SH-SY5Y (cell line): ENCODE results near the gene DPH3.

Experiments
- GATA2 ChIP-seq: IDR thresholded peaks from 2 replicates; pipeline ENCODE4 v1.6.1; 2011; ENCODE audit warnings: mild to moderate bottlenecking, low read depth, low read length
- GATA3 ChIP-seq: IDR thresholded peaks from 2 replicates; pipeline ENCODE4 v1.6.1; 2011; ENCODE audit warnings: low read depth, mild to moderate bottlenecking, low read length, moderate library complexity

DPH3 gene

GRCh38 chr3:16264708-16265454 is at the start of gene DPH3, which contains the start of gene OXNAD1:
TSS of gene DPH3 (minus strand) at chr3:16264943. CDS start at chr3:16264876, 67 bp downstream.
TSS of gene OXNAD1 (plus strand) at chr3:16265212. CDS start at chr3:16270953, 5,741 bp downstream.
- TF ChIP-seq GATA3: no peak
- no peak for TF ChIP-seq GATA2

- TF ChIP-seq GATA3 (no peak), GATA2 (no peak)
Observed at GRCh38 chr3:16313886-16314645, 49.3 kb upstream of the DPH3 start.

GRCh38 chr3:16311960-16312451 is 47.3 kb upstream of the DPH3 start:
- TF ChIP-seq GATA3 (no peak), GATA2 (no peak)

- TF ChIP-seq GATA2 (no peak), GATA3 (no peak)
Observed at GRCh38 chr3:16309558-16309957, 44.8 kb upstream of the DPH3 start.

- TF ChIP-seq GATA2: no peak
- no peak for TF ChIP-seq GATA3
Observed at GRCh38 chr3:16308727-16309126, 44.0 kb upstream of the DPH3 start.

- no peak for TF ChIP-seq GATA2
- no peak for TF ChIP-seq GATA3
Observed at GRCh38 chr3:16307832-16308531, 43.2 kb upstream of the DPH3 start.

- TF ChIP-seq GATA2 (no peak), GATA3 (no peak)
Observed at GRCh38 chr3:16305111-16305541, 40.4 kb upstream of the DPH3 start.

- no peak for TF ChIP-seq GATA2
- TF ChIP-seq GATA3: no peak
Observed at GRCh38 chr3:16304061-16305010, 39.6 kb upstream of the DPH3 start.

- TF ChIP-seq GATA3 (no peak), GATA2 (no peak)
Observed at GRCh38 chr3:16303037-16303575, 38.4 kb upstream of the DPH3 start.

- TF ChIP-seq GATA3 (no peak), GATA2 (no peak)
Observed at GRCh38 chr3:16302082-16302631, 37.4 kb upstream of the DPH3 start.

GRCh38 chr3:16301507-16301906 is 36.8 kb upstream of the DPH3 start:
- TF ChIP-seq GATA3 (no peak), GATA2 (no peak)

GRCh38 chr3:16300881-16301359 is 36.2 kb upstream of the DPH3 start:
- TF ChIP-seq GATA2: no peak
- TF ChIP-seq GATA3: no peak
